ENCODE measurements around the gene MMP11.

The MMP11 gene

DNA sequence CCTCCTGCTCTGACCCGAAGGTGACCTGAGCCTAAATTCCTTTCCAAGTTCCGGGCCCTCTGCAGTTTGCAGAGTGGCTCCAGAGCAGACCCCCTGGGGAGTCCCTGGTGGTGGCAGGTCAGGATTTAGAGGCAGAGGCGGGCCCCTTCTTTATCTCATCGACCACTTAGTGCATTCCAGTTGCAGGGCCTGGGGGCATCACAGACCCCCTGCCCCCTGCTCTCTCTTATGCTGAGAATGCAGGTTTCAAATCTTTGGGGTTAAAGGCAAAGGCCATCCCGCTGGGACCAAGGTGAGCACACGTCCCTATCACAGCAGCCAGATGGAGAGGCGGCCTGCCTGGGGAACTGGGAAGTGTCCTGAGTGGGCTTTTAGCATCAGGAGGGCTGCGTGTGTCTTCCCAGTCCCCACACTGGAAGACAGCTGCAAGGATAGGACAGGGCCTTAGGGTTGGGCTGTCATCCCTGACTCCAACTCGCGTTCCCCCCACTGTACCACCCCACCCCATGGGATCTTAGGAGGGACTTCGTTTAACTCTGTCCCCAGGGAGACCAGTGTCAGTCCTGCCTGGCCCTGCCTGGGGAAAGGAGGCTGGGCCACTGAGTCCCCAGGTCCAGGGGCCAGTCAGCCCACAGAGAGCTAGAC lies 54.8 kb downstream of the MMP11 start:
- DNase-seq (ENCODE audit: insufficient read length, low spot score) (no peak), FAIRE-seq (no peak)

DNA sequence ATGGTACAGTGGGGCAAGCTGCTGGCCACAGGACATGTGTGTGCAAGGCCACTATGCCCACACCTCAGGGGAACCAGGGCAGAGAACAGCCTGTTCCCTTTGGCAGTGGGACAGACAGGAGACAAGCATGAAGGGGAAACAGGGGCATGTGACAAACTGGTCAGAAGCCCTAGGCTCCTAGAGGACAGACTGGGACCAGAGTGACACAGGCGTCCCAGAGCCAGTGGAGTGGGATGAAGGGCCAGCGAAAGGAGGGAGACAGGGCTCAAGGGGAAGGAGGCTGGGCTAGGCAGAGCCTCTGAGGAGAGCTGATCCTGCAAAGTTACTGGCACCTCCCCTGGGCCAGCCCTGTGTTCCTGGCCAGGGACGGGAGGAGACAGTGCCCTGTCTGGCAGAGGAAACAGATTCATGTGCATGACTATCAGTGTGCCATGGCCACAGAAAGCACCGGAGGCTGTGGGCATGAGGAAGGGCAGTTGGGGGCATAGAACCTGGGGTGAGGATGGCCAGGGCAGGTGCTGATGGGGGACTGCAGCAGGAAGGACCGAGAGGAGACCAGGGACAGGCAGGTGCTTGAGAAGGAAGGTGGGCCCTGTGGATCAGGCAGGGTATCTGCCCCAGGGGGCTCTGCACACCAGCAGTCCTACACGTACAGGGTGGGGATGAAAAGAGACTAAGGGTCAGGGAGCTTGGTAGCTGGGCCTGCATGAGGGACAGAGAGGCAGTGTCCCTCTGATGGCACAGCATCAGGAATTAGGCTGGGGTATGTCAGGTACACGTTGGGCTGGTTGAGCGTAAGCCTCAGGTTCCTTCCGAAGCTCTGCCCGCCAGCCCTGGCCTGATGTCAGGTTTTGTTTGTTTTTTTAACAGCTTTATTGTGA lies 56.4 kb downstream of the MMP11 start:
- FAIRE-seq (no peak), DNase-seq (ENCODE audit: insufficient read length, low spot score) (no peak)

GRCh38 chr22:23829845-23830372 lies 57.3 kb downstream of the MMP11 start:
- FAIRE-seq, result no peak

GRCh38 chr22:23831261-23831660 lies 58.6 kb downstream of the MMP11 start:
- FAIRE-seq (no peak), DNase-seq (ENCODE audit: insufficient read length, low spot score) (no peak)

More at GRCh38 chr22:23829845-23830372, 57.3 kb downstream of the MMP11 start:
- no peak for DNase-seq (ENCODE audit: insufficient read length, low spot score)

DNA sequence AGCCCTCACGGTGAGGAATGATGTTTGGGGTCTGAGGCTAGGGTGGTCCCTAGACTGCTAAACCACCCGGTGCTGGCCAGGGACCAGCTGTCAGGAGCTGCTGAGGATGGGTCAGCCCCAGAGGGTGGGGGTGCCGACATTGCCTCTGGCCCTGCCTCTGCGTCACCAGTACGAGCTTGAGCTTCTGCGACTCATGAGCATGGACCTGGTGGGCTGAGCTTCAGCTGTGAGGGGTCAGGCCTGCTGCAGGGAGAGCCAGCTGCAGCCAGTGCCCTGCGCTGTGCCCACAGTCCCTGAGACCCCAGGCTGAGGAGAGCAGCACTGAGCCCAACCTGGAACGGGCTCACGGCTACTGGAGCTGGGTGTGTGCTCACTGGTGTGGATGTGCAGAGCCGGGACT lies 59.1 kb downstream of the MMP11 start:
- FAIRE-seq, result no peak
- DNase-seq (ENCODE audit: insufficient read length, low spot score), result no peak

GRCh38 chr22:23832226-23833016 lies 59.8 kb downstream of the MMP11 start:
- no peak for DNase-seq (ENCODE audit: insufficient read length, low spot score)
- FAIRE-seq, result no peak

DNA sequence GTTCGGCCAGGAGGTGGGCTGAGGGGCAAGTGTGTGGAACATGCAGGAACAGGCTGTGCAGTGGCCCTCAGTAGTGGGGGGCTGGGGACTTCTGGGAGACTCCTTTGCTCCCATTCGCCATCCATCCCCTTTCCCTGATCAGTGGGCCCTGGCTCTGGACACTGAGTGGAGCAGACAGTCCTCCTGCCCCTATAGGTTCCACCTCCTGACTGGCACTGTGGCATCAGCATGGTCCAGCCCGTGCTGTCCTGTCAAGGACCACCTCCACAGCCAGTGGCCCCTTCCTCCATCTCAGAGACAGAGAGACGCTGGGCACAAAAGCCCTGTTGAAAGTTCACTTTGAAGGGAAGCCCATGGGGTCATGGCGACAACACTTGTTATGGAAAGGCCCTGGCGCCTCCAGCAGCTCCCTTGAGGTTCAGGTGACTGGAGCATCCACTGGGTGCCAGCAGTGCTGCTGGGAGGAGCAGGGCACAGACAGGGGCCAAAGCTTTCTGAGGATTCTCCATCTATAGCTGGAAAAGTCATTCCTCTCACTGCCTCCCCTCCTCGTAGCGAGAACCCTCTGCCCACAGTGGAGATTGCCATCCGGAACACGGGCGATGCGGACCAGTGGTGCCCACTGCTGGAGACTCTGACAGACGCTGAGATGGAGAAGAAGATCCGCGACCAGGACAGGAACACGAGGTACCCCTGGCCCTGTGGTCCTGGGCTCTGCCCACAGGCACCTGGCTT lies 60.5 kb downstream of the MMP11 start:
- FAIRE-seq, result no peak
- DNase-seq (ENCODE audit: insufficient read length, low spot score), result no peak
